ENCODE results near the gene AXIN2.

The AXIN2 gene

GRCh38 chr17:65553009-65553645 lies 8.3 kb downstream of the AXIN2 start:
- no peak for DNase-seq

GRCh38 chr17:65552214-65552613 lies 9.2 kb downstream of the AXIN2 start:
- no peak for DNase-seq

- no peak for DNase-seq
Observed at GRCh38 chr17:65551267-65552040, 10.0 kb downstream of the AXIN2 start.

- DNase-seq, result no peak
Observed at GRCh38 chr17:65550758-65551157, 10.7 kb downstream of the AXIN2 start.

GRCh38 chr17:65550075-65550662 lies 11.3 kb downstream of the AXIN2 start:
- DNase-seq, result no peak

- DNase-seq, result no peak
Observed at GRCh38 chr17:65548269-65548969, 13.0 kb downstream of the AXIN2 start.

- no peak for DNase-seq
Observed at GRCh38 chr17:65547253-65547670, 14.2 kb downstream of the AXIN2 start.

GRCh38 chr17:65546579-65546978 lies 14.9 kb downstream of the AXIN2 start:
- no peak for DNase-seq

GRCh38 chr17:65545705-65546523 lies 15.5 kb downstream of the AXIN2 start:
- no peak for DNase-seq

- DNase-seq, result no peak
Observed at GRCh38 chr17:65544672-65545071, 16.8 kb downstream of the AXIN2 start.

- no peak for DNase-seq
Observed at GRCh38 chr17:65542610-65543009, 18.8 kb downstream of the AXIN2 start.

GRCh38 chr17:65542067-65542466 lies 19.4 kb downstream of the AXIN2 start:
- DNase-seq, result no peak

GRCh38 chr17:65541453-65541852 lies 20.0 kb downstream of the AXIN2 start:
- DNase-seq, result no peak

GRCh38 chr17:65539630-65540266 lies 21.7 kb downstream of the AXIN2 start:
- no peak for DNase-seq

GRCh38 chr17:65538675-65539529 lies 22.5 kb downstream of the AXIN2 start:
- DNase-seq, result no peak

- DNase-seq, result peak; percentile 66 to 74
Observed at GRCh38 chr17:65537845-65538674, 23.4 kb downstream of the AXIN2 start.

GRCh38 chr17:65537343-65537844 lies 24.1 kb downstream of the AXIN2 start:
- DNase-seq, result no peak

- DNase-seq, result no peak
Observed at GRCh38 chr17:65536573-65537342, 24.7 kb downstream of the AXIN2 start.

All from activated CD4-positive, alpha-beta T cell treated with anti-CD3 and anti-CD28 coated beads for 4 hours (primary cell).